Right cardiac atrium (tissue), 5 donors: ENCODE measurements around the gene RABGAP1L. TPM values are rescaled to one million over a fixed set of nuclear protein-coding genes. Genes with fewer than 3 reads are reported as not detected.
"Not testable (repeated sequence)": the region's sequence is repeated elsewhere in the genome, so short reads cannot be mapped to it uniquely, and the experiment has no call there.

Experiments used
- ATAC-seq, 2 donors: fragments of 200-7000 bp; cut with Tn5 transposase; one replicate each; pipeline versions ENCODE4 v1.8.0 to v1.9.1; 2020; ENCODE audit warnings: moderate library complexity in 2 of 2, mild to moderate bottlenecking in 1 of 2
- DNase-seq, 3 donors: peaks; one replicate each; pipeline ENCODE4 v3.0.0-alpha.2; 2020
- H3K27ac ChIP-seq: one replicate; pipeline ENCODE4 v1.5.1; 2013; ENCODE audit warnings: mild to moderate bottlenecking, low read length, control low read depth, moderate library complexity
- H3K27me3 ChIP-seq: one replicate; pipeline ENCODE4 v1.6.1; 2013; ENCODE audit not compliant: control insufficient read depth, insufficient read depth
- H3K4me1 ChIP-seq: one replicate; pipeline ENCODE4 v1.6.1; 2013; ENCODE audit warnings: low read length; ENCODE audit not compliant: control insufficient read depth, insufficient read depth
- H3K4me3 ChIP-seq: one replicate; pipeline ENCODE4 v1.5.1; 2013; ENCODE audit warnings: low read length, control low read depth
- H3K9me3 ChIP-seq: one replicate; pipeline ENCODE4 v1.6.1; 2013; ENCODE audit warnings: low read length; ENCODE audit not compliant: control insufficient read depth
- whole genome bisulfite sequencing: extraction: QIAGEN DNeasy Blood & Tissue Kit; methylation state at CpG from one replicate; pipeline ENCODE4 v1.1.7; 2013; 5-methylcytosine and 5-hydroxymethylcytosine counted together
- intact Hi-C, 4 donors: fragments of 100-400 bp; cut with DNase I; formaldehyde crosslinking; loops; one replicate each; pipeline versions ENCODE4 v1.11.0 to v1.14.0; 2022 to 2023
- polyA plus RNA-seq: library from polyadenylated mRNA; stranded (reverse); fragments of 200-250 nt; gene quantifications from one replicate; pipeline ENCODE4 v1.2.3, GENCODE V29; 2013
- total RNA-seq, 4 donors: library from RNA; stranded (reverse); fragmentation: NEBNext Ultra II Directional; extraction: Animal tissue kit (Norgen Biotek cat#: 25700); gene quantifications; one replicate each; pipeline ENCODE4 v1.2.1, GENCODE V29; 2021
- donor health status: healthy with polysubstance abuse.
- donor health status: DM: no; HTN: yes; CAD: no.
- donor health status: DM: no; HTN: no; CAD: no.
- donor health status: DM: no; HTN: yes; CAD: no; lungs with severe emphysema.
- donor health status: DM: yes; HTN: yes; CAD: no.

The RABGAP1L gene
- total and polyA plus RNA-seq, 5 donors: 174 to 367 (median 186) TPM

DNA sequence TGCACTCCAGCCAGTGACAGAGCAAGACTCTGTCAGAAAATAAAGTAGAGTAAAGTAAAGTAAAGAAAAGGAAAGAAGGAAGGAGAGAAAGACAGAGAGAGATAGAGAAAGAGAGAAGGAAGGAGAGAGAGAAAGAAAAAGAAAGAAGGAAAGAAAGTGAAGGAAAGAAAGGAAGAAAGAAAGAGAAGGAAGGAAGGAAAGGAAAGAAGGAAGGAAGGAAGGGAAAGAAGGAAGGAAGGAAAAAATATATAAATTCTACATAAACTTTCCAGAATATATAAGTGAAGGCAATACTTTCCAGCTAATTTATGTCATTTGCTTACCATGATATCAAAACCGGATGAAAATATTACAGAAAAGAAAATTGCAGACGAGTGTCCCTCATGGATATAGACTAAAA lies 216.7 kb downstream of the RABGAP1L start:
- Histone ChIP-seq H3K27me3 (no peaks in the 10 kb centered on the region), H3K4me1 (no peaks in the 10 kb centered on the region), H3K9me3 (no peaks in the 10 kb centered on the region), H3K27ac (no peak overlapping the region), H3K4me3 (no peak overlapping the region)
- intact Hi-C loops: no loop called here
- ATAC-seq: no peak
- WGBS: over 99% methylated on average over 2 of the region's 2 CpGs
- DNase-seq: no peak

- no peak overlapping the region for H3K4me3 ChIP-seq
- no peaks in the 10 kb centered on the region for H3K9me3 ChIP-seq
- DNase-seq (no peak), ATAC-seq (no peak)
- intact Hi-C loops: no loop called here
- H3K27me3 ChIP-seq: no peaks in the 10 kb centered on the region
- no peaks in the 10 kb centered on the region for H3K4me1 ChIP-seq
- no peak overlapping the region for H3K27ac ChIP-seq
These were observed 232.4 kb downstream of the RABGAP1L start for GRCh38 chr1:174391716-174392115.

GRCh38 chr1:174393885-174394284 lies 234.6 kb downstream of the RABGAP1L start:
- intact Hi-C loops: no loop called here
- H3K4me3 ChIP-seq: no peak overlapping the region
- 88% methylated on average over 4 of the region's 4 CpGs for WGBS
- H3K4me1 ChIP-seq: no peaks in the 10 kb centered on the region
- no peaks in the 10 kb centered on the region for H3K27me3 ChIP-seq
- no peak overlapping the region for H3K27ac ChIP-seq
- DNase-seq (no peak), ATAC-seq (no peak)
- H3K9me3 ChIP-seq: no peaks in the 10 kb centered on the region

- WGBS: 98% methylated on average over 1 of the region's 1 CpG
These were observed 237.9 kb downstream of the RABGAP1L start for GRCh38 chr1:174397261-174397660.

GRCh38 chr1:174398246-174398645 lies 238.9 kb downstream of the RABGAP1L start:
- Histone ChIP-seq H3K27ac (no peak overlapping the region), H3K4me1 (no peaks in the 10 kb centered on the region)

More at GRCh38 chr1:174397261-174397660, 237.9 kb downstream of the RABGAP1L start:
- no peak for ATAC-seq
- Histone ChIP-seq H3K27me3 (no peaks in the 10 kb centered on the region), H3K4me1 (no peaks in the 10 kb centered on the region), H3K9me3 (no peaks in the 10 kb centered on the region), H3K4me3 (no peak overlapping the region), H3K27ac (no peak overlapping the region)
- intact Hi-C loops: no loop called here
- no peak for DNase-seq

DNA sequence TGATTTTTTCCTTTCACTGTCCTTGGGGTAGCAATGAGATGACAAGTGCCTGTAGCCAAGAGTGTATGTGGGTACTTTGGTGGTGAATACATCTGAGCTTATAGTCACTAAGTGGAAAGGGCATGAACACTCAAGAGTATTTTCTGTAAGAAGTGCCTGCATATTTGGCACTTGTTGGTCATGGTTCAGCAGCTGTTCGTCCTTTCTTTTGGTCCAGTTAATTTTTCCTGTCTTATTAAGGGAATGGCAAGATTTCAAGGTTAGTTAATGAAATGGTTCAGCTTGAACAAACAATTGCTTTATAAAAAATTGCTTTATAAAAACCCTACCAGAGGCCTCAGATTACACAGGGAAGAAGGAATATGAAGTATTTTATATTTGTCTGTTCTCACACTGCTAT lies 239.9 kb downstream of the RABGAP1L start:
- H3K4me3 ChIP-seq: no peak overlapping the region
- ATAC-seq: no peak
- H3K27me3 ChIP-seq: no peaks in the 10 kb centered on the region
- intact Hi-C loops: no loop called here
- WGBS: 62% methylated on average over 1 of the region's 1 CpG
- no peak for DNase-seq
- no peak overlapping the region for H3K27ac ChIP-seq
- H3K4me1 ChIP-seq: no peaks in the 10 kb centered on the region
- H3K9me3 ChIP-seq: no peaks in the 10 kb centered on the region

More at GRCh38 chr1:174398246-174398645, 238.9 kb downstream of the RABGAP1L start:
- Histone ChIP-seq H3K4me3 (no peak overlapping the region), H3K9me3 (no peaks in the 10 kb centered on the region), H3K27me3 (no peaks in the 10 kb centered on the region)
- intact Hi-C loops: no loop called here
- 95% methylated on average over 4 of the region's 4 CpGs for WGBS
- DNase-seq: no peak
- ATAC-seq: no peak

- intact Hi-C loops: no loop called here
- DNase-seq: no peak
- no peak overlapping the region for H3K27ac ChIP-seq
- H3K4me1 ChIP-seq: no peaks in the 10 kb centered on the region
- 95% methylated on average over 4 of the region's 4 CpGs for WGBS
- H3K4me3 ChIP-seq: no peak overlapping the region
- no peaks in the 10 kb centered on the region for H3K9me3 ChIP-seq
- no peaks in the 10 kb centered on the region for H3K27me3 ChIP-seq
- no peak for ATAC-seq
These were observed 241.8 kb downstream of the RABGAP1L start for GRCh38 chr1:174401075-174401474.

DNA sequence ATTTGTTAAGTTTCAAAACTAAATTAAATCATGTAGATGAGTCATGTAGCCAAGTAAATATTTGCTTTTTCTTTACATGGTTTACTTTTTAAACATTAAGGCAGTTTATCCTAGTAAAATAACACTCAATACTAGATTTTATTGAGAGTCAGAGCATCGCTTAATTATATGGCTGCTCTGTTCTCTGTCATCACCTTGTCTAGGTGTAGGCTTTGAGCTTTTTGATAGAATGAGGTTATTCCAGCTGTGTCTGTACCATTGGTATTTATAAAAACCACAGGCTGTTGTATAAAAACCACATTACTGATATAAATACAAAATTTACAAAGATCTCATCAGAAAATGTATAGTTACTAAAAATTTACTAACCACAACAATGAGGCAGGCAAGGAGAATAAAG lies 245.9 kb downstream of the RABGAP1L start:
- intact Hi-C loops: no loop called here
- ATAC-seq (no peak), DNase-seq (no peak)
- H3K4me3 ChIP-seq: no peak overlapping the region
- no peak overlapping the region for H3K27ac ChIP-seq
- no peaks in the 10 kb centered on the region for H3K4me1 ChIP-seq
- H3K9me3 ChIP-seq: no peaks in the 10 kb centered on the region
- H3K27me3 ChIP-seq: no peaks in the 10 kb centered on the region
- 98% methylated on average over 1 of the region's 1 CpG for WGBS

- intact Hi-C loops: no loop called here
- ATAC-seq: no peak
- H3K4me1 ChIP-seq: no peaks in the 10 kb centered on the region
- H3K4me3 ChIP-seq: no peak overlapping the region
- H3K27me3 ChIP-seq: no peaks in the 10 kb centered on the region
- no peak overlapping the region for H3K27ac ChIP-seq
- DNase-seq: no peak
- 91% methylated on average over 4 of the region's 4 CpGs for WGBS
- H3K9me3 ChIP-seq: no peaks in the 10 kb centered on the region
These were observed 247.1 kb downstream of the RABGAP1L start for GRCh38 chr1:174406421-174406820.

DNA sequence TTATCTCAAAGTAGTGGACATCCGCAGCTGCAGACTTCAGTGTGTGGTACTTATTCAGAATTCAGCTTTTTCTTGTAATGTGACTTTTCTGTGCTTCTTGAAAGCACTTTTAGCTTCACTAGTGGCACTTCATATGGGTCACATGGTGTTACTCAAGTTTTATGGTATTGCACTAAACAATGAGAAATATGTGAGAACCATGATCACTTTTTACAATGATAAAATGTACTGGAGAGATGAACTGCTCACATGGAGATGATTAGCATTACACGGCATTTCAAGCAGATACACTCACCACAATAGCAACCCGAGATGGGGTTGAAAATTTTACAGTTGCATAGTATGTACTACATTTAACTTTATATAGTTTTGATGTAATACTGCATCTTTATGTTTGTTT lies 248.3 kb downstream of the RABGAP1L start:
- H3K27me3 ChIP-seq: no peaks in the 10 kb centered on the region
- no peaks in the 10 kb centered on the region for H3K9me3 ChIP-seq
- 90% methylated on average over 3 of the region's 3 CpGs for WGBS
- H3K4me3 ChIP-seq: no peak overlapping the region
- no peaks in the 10 kb centered on the region for H3K4me1 ChIP-seq
- DNase-seq (no peak), ATAC-seq (no peak)
- intact Hi-C loops: no loop called here
- H3K27ac ChIP-seq: no peak overlapping the region

DNA sequence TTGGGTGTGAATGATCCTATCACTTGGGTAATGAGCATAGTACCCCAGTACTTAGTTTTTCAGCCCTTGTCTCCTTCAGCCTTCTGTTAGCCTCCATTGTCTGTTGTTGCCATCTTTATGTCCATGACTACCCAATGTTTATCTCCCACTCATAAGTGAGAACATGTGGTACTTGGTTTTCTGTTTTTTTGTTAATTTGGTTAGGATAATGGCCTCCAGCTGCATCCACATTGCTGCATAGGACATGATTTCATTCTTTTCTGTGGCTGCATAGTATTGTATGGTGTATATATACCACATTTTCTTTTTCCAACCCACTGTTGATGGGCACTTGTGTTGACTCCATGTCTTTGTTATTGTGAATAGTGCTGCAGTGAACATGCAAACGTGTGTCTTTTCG lies 248.8 kb downstream of the RABGAP1L start:
- H3K4me1 ChIP-seq: no peaks in the 10 kb centered on the region
- no peak overlapping the region for H3K27ac ChIP-seq
- WGBS: 71% methylated on average over 2 of the region's 2 CpGs
- ATAC-seq (no peak), DNase-seq (no peak)
- H3K4me3 ChIP-seq: no peak overlapping the region
- H3K27me3 ChIP-seq: no peaks in the 10 kb centered on the region
- no peaks in the 10 kb centered on the region for H3K9me3 ChIP-seq
- intact Hi-C loops: no loop called here

GRCh38 chr1:174409801-174410200 lies 250.5 kb downstream of the RABGAP1L start:
- H3K4me1 ChIP-seq, DNase-seq, ATAC-seq, H3K9me3 ChIP-seq, intact Hi-C loops, H3K4me3 ChIP-seq, H3K27ac ChIP-seq, H3K27me3 ChIP-seq: not testable (repeated sequence)
- WGBS: 94% methylated on average over 3 of the region's 3 CpGs
